Liver (tissue), 3 donors: Measurements from ENCODE around the gene TAF1B.

Experiments
- EGR1 ChIP-seq, 2 donors: IDR thresholded peaks; 2 replicates each; pipeline ENCODE4 v1.6.1; 2016 to 2018; ENCODE audit warnings: antibody characterized with exemption in 2 of 2, low read depth in 2 of 2
- FOXA1 ChIP-seq: IDR thresholded peaks from 2 replicates; pipeline ENCODE4 v1.6.1; 2016; ENCODE audit warnings: antibody characterized with exemption
- GABPA ChIP-seq, 2 donors: IDR thresholded peaks in 1 of 2; conservative IDR thresholded peaks in 1 of 2; 2 replicates each; pipeline ENCODE4 v1.6.1; 2016; ENCODE audit warnings: antibody characterized with exemption in 2 of 2, mild to moderate bottlenecking in 1 of 2, moderate library complexity in 1 of 2
- JUND ChIP-seq, 2 donors: IDR thresholded peaks; 2 replicates each; pipeline ENCODE4 v1.6.1; 2016; ENCODE audit warnings: antibody characterized with exemption in 2 of 2
- MAX ChIP-seq: IDR thresholded peaks from 2 replicates; pipeline ENCODE4 v1.6.1; 2016; ENCODE audit warnings: antibody characterized with exemption
- RXRA ChIP-seq, 2 donors: IDR thresholded peaks; 2 replicates each; pipeline ENCODE4 v1.6.1; 2017 to 2018; ENCODE audit warnings: antibody characterized with exemption in 2 of 2, mild to moderate bottlenecking in 1 of 2
- TAF1 ChIP-seq: conservative IDR thresholded peaks from 2 replicates; pipeline ENCODE4 v1.6.1; 2016; ENCODE audit warnings: antibody characterized with exemption, mild to moderate bottlenecking
- YY1 ChIP-seq: IDR thresholded peaks from 2 replicates; pipeline ENCODE4 v1.6.1; 2016; ENCODE audit warnings: antibody characterized with exemption, mild to moderate bottlenecking
- TF ChIP-seq, protein P1 (sequence below): fragments of 150-350 bp; IDR thresholded peaks from 2 replicates; pipeline ENCODE4 v1.5.1; 2017; ENCODE audit warnings: improper control_type of control experiment, low read depth, low read length; ENCODE audit not compliant: missing input control
- TF ChIP-seq, protein P2 (sequence below): IDR thresholded peaks from 2 replicates; pipeline ENCODE4 v1.6.1; 2016; ENCODE audit warnings: antibody characterized with exemption
- TF ChIP-seq, protein P3 (sequence below): IDR thresholded peaks from 2 replicates; pipeline ENCODE4 v1.6.1; 2016; ENCODE audit warnings: antibody characterized with exemption, mild to moderate bottlenecking
- donor health status: healthy.
- donor health status: healthy.

DNA sequence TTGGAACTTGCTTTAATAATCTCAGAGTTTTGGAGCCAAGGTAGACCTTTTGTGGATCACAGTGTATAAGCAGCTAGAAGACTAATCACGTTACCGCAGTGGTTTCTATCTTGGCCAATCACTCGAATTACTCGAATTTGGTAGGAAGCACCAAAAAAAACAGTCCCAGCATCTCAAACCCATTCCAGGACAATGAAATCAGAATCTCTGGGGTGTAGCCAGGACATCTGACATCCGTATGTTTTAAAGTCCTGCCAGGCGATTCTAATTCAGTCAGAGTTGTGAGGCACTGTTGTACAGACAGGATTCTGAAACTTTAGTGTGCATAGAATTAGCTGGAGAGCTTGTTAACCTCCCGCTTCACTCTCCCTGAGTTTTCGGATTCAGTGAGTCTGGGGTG lies 139.0 kb downstream of the TAF1B start:
- TF ChIP-seq, protein P1, sequence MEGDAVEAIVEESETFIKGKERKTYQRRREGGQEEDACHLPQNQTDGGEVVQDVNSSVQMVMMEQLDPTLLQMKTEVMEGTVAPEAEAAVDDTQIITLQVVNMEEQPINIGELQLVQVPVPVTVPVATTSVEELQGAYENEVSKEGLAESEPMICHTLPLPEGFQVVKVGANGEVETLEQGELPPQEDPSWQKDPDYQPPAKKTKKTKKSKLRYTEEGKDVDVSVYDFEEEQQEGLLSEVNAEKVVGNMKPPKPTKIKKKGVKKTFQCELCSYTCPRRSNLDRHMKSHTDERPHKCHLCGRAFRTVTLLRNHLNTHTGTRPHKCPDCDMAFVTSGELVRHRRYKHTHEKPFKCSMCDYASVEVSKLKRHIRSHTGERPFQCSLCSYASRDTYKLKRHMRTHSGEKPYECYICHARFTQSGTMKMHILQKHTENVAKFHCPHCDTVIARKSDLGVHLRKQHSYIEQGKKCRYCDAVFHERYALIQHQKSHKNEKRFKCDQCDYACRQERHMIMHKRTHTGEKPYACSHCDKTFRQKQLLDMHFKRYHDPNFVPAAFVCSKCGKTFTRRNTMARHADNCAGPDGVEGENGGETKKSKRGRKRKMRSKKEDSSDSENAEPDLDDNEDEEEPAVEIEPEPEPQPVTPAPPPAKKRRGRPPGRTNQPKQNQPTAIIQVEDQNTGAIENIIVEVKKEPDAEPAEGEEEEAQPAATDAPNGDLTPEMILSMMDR: no peak
- no peak for TF ChIP-seq MAX
- TF ChIP-seq, protein P2, sequence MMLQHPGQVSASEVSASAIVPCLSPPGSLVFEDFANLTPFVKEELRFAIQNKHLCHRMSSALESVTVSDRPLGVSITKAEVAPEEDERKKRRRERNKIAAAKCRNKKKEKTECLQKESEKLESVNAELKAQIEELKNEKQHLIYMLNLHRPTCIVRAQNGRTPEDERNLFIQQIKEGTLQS: no peak
- TF ChIP-seq TAF1: no peak
- no peak for TF ChIP-seq YY1
- TF ChIP-seq RXRA (IDR thresholded peaks at IDR 0.05): no peak
- no peak for TF ChIP-seq JUND (IDR thresholded peaks at IDR 0.05)
- no peak for TF ChIP-seq EGR1 (IDR thresholded peaks at IDR 0.05; ENCODE audit: low read depth in 2 of 2)
- TF ChIP-seq GABPA (IDR thresholded peaks at IDR 0.05 in 1 of 2, conservative IDR thresholded peaks at IDR 0.05 in 1 of 2): no peak
- TF ChIP-seq, protein P3, sequence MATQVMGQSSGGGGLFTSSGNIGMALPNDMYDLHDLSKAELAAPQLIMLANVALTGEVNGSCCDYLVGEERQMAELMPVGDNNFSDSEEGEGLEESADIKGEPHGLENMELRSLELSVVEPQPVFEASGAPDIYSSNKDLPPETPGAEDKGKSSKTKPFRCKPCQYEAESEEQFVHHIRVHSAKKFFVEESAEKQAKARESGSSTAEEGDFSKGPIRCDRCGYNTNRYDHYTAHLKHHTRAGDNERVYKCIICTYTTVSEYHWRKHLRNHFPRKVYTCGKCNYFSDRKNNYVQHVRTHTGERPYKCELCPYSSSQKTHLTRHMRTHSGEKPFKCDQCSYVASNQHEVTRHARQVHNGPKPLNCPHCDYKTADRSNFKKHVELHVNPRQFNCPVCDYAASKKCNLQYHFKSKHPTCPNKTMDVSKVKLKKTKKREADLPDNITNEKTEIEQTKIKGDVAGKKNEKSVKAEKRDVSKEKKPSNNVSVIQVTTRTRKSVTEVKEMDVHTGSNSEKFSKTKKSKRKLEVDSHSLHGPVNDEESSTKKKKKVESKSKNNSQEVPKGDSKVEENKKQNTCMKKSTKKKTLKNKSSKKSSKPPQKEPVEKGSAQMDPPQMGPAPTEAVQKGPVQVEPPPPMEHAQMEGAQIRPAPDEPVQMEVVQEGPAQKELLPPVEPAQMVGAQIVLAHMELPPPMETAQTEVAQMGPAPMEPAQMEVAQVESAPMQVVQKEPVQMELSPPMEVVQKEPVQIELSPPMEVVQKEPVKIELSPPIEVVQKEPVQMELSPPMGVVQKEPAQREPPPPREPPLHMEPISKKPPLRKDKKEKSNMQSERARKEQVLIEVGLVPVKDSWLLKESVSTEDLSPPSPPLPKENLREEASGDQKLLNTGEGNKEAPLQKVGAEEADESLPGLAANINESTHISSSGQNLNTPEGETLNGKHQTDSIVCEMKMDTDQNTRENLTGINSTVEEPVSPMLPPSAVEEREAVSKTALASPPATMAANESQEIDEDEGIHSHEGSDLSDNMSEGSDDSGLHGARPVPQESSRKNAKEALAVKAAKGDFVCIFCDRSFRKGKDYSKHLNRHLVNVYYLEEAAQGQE: no peak
- no peak for TF ChIP-seq FOXA1
